Activated CD8-positive, alpha-beta T cell treated with anti-CD3 and anti-CD28 coated beads for 36 hours (primary cell): ENCODE data around the gene ATP2C2. TPM values are rescaled to one million over a fixed set of nuclear protein-coding genes. Genes with fewer than 3 reads are reported as not detected.

Experiments
- ATAC-seq: fragments of 200-7000 bp; cut with Tn5 transposase; one replicate; pipeline ENCODE4 v1.10.0; 2021; ENCODE audit warnings: mild to moderate bottlenecking, moderate library complexity
- CTCF ChIA-PET: fragments of 350-600 bp; sonication (Branson Sonifier 250); formaldehyde crosslinking; loops from one replicate; lab custom pipeline; 2021; ENCODE audit warnings: antibody characterized with exemption; lab: Charles Lee
- POLR2A ChIA-PET: fragments of 350-600 bp; sonication (Branson Sonifier 250); formaldehyde crosslinking; loops from one replicate; lab custom pipeline; 2021; ENCODE audit warnings: antibody characterized with exemption; lab: Charles Lee
- DNase-seq: peaks from one replicate; pipeline ENCODE4 v3.0.0-alpha.2; 2020
- H3K27ac Mint-ChIP-seq: one replicate; pipeline ENCODE4 v1.8.0; 2021; ENCODE audit warnings: mild to moderate bottlenecking, mixed read lengths
- H3K27me3 Mint-ChIP-seq: one replicate; pipeline ENCODE4 v1.8.0; 2021; ENCODE audit warnings: mixed read lengths
- H3K36me3 Mint-ChIP-seq: one replicate; pipeline ENCODE4 v1.8.0; 2021; ENCODE audit warnings: low read depth, mixed read lengths
- H3K4me1 Mint-ChIP-seq: one replicate; pipeline ENCODE4 v1.8.0; 2021; ENCODE audit warnings: low read depth, mixed read lengths
- H3K4me3 Mint-ChIP-seq: one replicate; pipeline ENCODE4 v1.8.0; 2021; ENCODE audit warnings: mild to moderate bottlenecking, moderate library complexity, mixed read lengths
- H3K9me3 Mint-ChIP-seq: one replicate; pipeline ENCODE4 v1.8.0; 2021; ENCODE audit warnings: mixed read lengths
- intact Hi-C: fragments of 100-400 bp; cut with micrococcal nuclease; formaldehyde crosslinking; loops from one replicate; pipeline ENCODE4 v1.10.0; 2022
- total RNA-seq, 2 experiments: library from RNA; stranded (reverse); gene quantifications; one replicate each; pipeline ENCODE4 v1.2.3, GENCODE V29; 2021
- TF ChIP-seq, protein P1 (sequence below): fragments of 200-600 bp; IDR thresholded peaks from one replicate; pipeline ENCODE4 v1.8.0; 2022; ENCODE audit warnings: antibody characterized with exemption, mild to moderate bottlenecking

ATP2C2 gene
- total RNA-seq, 2 experiments from 2014 or later: not detected

DNA sequence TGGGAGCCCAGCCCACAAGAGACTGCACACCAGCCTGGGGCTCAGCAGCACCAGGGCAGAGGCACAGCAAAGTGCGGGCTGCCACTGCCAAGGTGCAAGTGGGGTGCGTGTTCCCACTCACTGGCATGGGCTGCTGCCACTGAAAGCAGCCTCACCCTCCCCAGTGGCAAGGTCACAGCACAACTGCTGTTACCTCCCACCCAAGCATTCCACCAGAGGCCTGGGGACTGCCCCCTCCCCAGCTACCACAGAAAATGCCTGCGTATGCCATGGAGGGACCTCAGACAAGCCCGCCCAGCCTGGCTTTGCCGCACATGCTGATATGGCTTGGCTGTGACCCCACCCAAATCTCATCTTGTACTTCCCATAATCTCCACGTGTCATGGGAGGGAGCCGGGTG is 103.0 kb downstream of the ATP2C2 start:
- ChIA-PET POLR2A (no interaction called here), CTCF (no interaction called here)
- Mint-ChIP-seq H3K4me1 (no peaks in the 10 kb centered on the region), H3K9me3 (peaks cover 24% of the 10 kb centered on the region), H3K4me3 (no peak overlapping the region), H3K36me3 (peaks cover 27% of the 10 kb centered on the region), H3K27ac (no peak overlapping the region), H3K27me3 (no peaks in the 10 kb centered on the region)
- intact Hi-C loops: no loop called here
- DNase-seq: no peak
- TF ChIP-seq, protein P1, sequence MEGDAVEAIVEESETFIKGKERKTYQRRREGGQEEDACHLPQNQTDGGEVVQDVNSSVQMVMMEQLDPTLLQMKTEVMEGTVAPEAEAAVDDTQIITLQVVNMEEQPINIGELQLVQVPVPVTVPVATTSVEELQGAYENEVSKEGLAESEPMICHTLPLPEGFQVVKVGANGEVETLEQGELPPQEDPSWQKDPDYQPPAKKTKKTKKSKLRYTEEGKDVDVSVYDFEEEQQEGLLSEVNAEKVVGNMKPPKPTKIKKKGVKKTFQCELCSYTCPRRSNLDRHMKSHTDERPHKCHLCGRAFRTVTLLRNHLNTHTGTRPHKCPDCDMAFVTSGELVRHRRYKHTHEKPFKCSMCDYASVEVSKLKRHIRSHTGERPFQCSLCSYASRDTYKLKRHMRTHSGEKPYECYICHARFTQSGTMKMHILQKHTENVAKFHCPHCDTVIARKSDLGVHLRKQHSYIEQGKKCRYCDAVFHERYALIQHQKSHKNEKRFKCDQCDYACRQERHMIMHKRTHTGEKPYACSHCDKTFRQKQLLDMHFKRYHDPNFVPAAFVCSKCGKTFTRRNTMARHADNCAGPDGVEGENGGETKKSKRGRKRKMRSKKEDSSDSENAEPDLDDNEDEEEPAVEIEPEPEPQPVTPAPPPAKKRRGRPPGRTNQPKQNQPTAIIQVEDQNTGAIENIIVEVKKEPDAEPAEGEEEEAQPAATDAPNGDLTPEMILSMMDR: no peak
- no peak for ATAC-seq

DNA sequence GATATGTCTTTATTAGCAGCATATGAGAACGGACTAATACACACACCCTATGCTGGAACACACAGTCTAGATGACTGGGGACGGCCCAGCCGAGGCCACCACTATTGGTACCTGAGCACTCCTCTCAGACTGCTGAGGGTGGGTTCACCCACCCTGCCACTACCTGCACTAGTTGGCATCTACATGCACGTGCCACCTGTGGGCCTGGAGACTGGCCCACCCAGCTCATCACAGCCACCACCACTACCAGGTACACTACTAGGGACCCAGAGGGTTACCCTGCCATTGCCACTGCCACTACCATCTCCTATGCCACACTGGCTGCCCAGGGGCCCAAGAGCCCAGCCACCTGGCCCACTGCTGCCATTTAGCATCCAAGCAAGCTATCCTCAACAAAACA is 103.6 kb downstream of the ATP2C2 start:
- H3K9me3 Mint-ChIP-seq: peaks cover 20% of the 10 kb centered on the region
- no peak overlapping the region for H3K4me3 Mint-ChIP-seq
- intact Hi-C loops: no loop called here
- DNase-seq (no peak), ATAC-seq (no peak)
- no peak overlapping the region for H3K27ac Mint-ChIP-seq
- ChIA-PET POLR2A (no interaction called here), CTCF (no interaction called here)
- no peaks in the 10 kb centered on the region for H3K27me3 Mint-ChIP-seq
- no peaks in the 10 kb centered on the region for H3K4me1 Mint-ChIP-seq
- H3K36me3 Mint-ChIP-seq: peaks cover 22% of the 10 kb centered on the region
- TF ChIP-seq, protein P1: no peak

DNA sequence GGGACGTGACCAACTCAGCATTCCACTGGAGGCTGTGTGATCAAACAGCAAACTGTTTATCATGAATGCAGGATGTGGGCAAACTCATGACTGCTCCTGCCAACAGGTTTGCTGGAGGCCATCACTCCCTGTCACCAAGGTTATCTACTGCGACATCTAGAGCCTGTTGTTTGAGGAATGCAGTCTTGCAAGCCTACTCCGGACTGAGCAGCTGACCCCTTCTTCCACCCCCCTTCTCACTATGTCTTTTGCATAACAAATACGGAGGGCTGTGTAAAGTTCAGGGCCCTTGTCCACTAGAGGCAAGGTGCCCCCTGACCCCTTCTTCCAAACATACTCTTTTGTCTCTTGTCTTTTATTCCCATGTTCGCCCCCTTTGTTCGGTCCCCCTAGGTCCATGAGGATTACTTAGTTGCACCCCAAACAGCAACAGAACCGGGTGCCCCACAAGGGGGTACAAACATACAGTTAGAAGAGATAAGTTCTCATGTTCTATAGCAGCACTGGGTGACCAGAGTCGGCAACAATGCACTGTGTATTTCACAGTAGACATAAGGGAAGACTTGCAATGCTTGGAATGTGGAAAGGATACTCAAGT is 107.4 kb downstream of the ATP2C2 start:
- Mint-ChIP-seq H3K36me3 (peaks cover 9% of the 10 kb centered on the region), H3K27ac (no peak overlapping the region), H3K4me3 (no peak overlapping the region), H3K9me3 (peaks cover 11% of the 10 kb centered on the region), H3K27me3 (no peaks in the 10 kb centered on the region), H3K4me1 (peaks cover 6% of the 10 kb centered on the region)
- ATAC-seq (no peak), DNase-seq (no peak)
- TF ChIP-seq, protein P1: no peak
- intact Hi-C loops: no loop called here
- ChIA-PET CTCF (interaction anchor here (0.8 kb wide), 1 partner anchor 146 kb away, joined by 3 read pairs; no protein-coding TSS in a partner anchor), POLR2A (interaction anchor here (0.8 kb wide), 1 partner anchor 8 kb away, joined by 3 read pairs; no protein-coding TSS in a partner anchor)

DNA sequence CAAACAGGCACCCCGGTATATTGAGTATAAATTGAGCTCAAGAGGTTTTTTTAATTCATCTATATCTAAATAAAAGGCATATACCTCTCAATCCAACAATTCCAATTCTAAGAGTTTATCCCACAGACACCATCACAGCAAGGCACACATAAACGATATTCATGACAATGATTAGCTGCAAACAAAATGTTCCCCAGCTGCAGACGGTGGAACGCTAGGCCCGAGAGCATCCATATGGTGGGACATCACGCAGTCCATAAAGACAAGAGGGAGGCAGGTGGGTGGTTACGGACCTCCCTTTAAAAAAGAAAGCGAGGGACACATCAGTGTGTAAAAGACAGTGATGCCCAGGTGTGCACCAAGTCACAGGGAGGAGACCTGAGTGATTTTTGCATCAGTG is 108.1 kb downstream of the ATP2C2 start:
- Mint-ChIP-seq H3K9me3 (peaks cover 11% of the 10 kb centered on the region), H3K4me1 (peaks cover 6% of the 10 kb centered on the region), H3K27me3 (no peaks in the 10 kb centered on the region), H3K4me3 (no peak overlapping the region), H3K27ac (no peak overlapping the region), H3K36me3 (peaks cover 9% of the 10 kb centered on the region)
- DNase-seq (no peak), ATAC-seq (no peak)
- TF ChIP-seq, protein P1: no peak
- CTCF ChIA-PET: no interaction called here
- intact Hi-C loops: no loop called here
- POLR2A ChIA-PET: interaction anchor here (0.6 to 1.4 kb wide), 2 partner anchors 28 to 980 kb away, joined by 3 to 6 read pairs; no protein-coding TSS in a partner anchor

DNA sequence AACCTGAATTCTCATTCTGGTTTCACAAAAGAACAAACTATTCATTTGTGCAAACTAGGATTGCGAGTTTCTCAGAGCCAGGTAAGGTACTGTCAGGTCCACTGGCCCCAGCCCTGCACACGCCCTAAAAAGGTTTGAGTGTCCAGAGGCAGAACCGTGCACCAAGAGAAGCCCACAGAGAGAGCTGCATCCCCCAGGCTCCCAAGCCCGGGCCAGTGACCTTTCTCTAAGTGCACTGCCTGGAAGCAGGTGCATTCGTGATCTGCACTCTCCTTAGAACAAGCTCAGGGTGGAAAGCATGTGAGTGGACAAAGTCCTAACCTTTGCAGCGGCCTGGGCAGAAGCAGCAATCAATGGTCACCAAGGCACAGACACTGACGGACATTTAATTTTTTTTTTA is 109.3 kb downstream of the ATP2C2 start:
- H3K9me3 Mint-ChIP-seq: peaks cover 5% of the 10 kb centered on the region
- TF ChIP-seq, protein P1: no peak
- H3K4me3 Mint-ChIP-seq: no peak overlapping the region
- peaks cover 2% of the 10 kb centered on the region for H3K36me3 Mint-ChIP-seq
- CTCF ChIA-PET: interaction anchor here (0.6 to 1.1 kb wide), 3 partner anchors 9 to 201 kb away, joined by 4 to 5 read pairs (median 4); no protein-coding TSS in a partner anchor
- intact Hi-C loops: no loop called here
- DNase-seq: no peak
- peaks cover 6% of the 10 kb centered on the region for H3K4me1 Mint-ChIP-seq
- no peak overlapping the region for H3K27ac Mint-ChIP-seq
- no peaks in the 10 kb centered on the region for H3K27me3 Mint-ChIP-seq
- POLR2A ChIA-PET: interaction anchor here (1.4 kb wide), 1 partner anchor 30 kb away, joined by 6 read pairs; no protein-coding TSS in a partner anchor
- no peak for ATAC-seq
